Epidermal melanocyte (primary cell): ENCODE data around the gene ZNF69.
"Not testable (repeated sequence)": the region's sequence is repeated elsewhere in the genome, so short reads cannot be mapped to it uniquely, and the experiment has no call there.

ENCODE experiments used
- DNase-seq: peaks from one replicate; pipeline ENCODE4 v3.0.0; 2011; ENCODE audit warnings: low spot score; ENCODE audit not compliant: insufficient read length

Gene ZNF69

GRCh38 chr19:11894851-11895250 is 7.3 kb downstream of the ZNF69 start:
- no peak for DNase-seq

- no peak for DNase-seq
Measured at GRCh38 chr19:11902228-11902627, 14.6 kb downstream of the ZNF69 start.

DNA sequence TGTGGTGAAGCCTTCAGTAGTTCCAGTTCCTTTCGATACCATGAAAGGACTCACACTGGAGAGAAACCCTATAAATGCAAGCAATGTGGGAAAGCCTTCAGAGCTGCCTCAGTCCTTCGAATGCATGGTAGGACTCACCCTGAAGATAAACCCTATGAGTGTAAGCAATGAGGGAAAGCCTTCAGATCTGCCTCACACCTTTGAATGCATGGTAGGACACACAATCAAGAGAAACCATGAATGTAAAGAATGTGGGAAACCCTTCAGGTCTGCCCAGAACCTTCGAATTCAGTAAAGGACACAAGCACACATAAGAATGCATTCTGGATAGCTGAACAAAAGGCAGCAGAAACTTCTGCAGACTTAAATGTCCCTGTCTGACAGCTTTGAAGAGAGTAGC is 18.3 kb downstream of the ZNF69 start:
- no peak for DNase-seq

DNA sequence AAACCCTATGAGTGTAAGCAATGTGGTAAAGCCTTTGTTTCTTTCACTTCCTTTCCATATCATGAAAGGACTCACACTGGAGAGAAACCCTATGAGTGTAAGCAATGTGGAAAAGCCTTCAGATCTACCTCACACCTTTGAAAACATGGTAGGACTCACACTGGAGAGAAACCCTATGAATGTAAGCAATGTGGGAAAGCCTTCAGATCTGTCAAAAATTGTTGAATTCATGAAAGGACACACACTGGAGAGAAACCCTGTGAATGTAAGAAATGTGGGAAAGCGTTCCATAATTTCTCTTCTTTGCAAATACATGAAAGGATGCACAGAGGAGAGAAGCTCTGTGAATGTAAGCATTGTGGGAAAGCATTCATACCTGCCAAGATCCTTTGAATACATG is 24.4 kb downstream of the ZNF69 start:
- not testable (repeated sequence) for DNase-seq

DNA sequence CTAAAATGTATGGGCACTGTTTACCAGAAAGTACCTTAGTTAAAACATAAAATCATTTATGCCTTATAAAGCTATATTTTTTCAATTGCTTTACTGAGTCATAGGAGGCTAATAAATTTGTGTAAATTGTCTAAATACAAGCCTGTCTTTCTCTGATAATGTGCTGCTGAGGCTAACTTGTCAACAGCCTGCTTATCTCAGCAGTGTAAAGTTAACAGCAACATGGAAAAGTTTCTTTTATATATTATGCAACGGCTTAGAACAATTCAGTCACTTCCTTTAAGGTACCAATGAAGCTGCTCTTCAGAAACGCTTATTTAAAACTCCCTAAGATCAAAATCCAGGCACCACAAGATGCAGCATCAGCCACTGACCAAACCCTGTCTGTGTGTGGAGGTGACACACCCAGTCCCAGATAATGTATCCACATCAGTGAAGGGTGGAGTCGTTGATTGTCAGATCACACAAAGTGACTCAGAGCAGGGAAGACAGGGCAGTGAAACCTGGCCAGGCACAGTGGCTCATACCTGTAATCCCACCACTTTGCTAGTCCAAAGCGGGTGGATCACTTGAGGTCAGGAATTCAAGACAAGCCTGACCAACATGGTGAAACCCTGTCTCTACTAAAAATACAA is 27.0 kb downstream of the ZNF69 start:
- not testable (repeated sequence) for DNase-seq

GRCh38 chr19:11921852-11922495 is 34.4 kb downstream of the ZNF69 start:
- DNase-seq = no peak

DNA sequence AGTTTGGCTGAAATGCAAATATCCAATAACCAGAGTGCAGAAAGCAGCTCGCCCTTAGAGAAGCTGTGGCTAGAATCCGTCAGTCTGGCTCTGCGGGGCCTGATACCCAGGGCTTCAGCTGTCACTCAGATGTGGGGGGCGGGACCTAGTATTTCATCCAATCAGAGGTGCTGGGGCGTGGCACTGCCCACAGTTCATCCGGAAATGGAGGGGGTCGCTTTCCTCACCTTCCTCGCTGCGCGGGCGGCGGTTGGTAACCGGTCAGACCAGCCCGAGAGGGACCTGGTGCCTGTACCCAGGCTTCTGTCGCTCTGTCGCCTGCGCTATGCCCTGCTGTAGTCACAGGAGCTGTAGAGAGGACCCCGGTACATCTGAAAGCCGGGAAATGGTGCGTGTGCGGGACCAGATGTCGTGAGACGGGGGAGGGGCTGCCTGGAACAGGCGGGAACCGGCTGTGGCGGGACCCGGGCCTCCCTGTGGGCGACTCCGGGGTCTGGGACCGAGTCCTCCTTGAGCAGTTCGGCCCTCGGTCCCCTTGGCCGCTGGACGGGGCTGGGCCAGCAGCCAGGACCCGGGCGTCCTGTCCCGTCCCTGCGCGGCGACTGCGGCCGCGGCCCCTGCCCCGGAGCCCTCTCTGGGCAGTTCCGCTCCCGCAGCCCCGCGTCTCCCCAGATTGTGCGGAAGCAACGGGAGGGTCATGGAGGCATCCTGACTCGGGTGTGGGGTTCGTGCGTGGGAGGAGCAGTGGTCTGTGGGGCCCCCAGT is 37.5 kb downstream of the ZNF69 start, which contains the start of gene ZNF700:
Gene ZNF700 (plus strand): TSS at position 222 of the 765 bp plus-strand sequence. CDS start 104 bp downstream, at position 326.
- peak; percentile 85 for DNase-seq

GRCh38 chr19:11925651-11926187 is 38.1 kb downstream of the ZNF69 start:
- DNase-seq = not testable (repeated sequence)

- DNase-seq = no peak
Measured at GRCh38 chr19:11927227-11927626, 39.6 kb downstream of the ZNF69 start.

DNA sequence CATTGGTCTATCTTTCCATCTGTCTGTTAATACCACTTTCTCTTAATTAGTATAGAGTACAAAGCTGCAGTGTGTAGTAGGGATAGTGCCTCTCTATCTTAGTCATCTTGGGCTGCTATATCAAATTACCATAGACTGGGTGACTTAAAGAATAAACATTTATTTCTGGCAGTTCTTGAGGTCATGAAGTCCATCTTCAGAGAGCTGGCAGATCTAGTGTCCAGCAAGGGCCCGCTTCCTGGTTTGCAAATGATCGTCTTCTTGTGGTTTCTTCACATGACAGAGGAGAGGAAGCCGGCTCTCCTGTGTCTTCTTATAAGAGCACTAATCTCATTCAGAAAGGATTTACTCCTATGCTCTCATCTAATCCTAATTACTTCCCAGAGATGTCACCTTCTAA is 43.5 kb downstream of the ZNF69 start:
- DNase-seq = no peak

GRCh38 chr19:11931513-11931912 is 43.9 kb downstream of the ZNF69 start:
- DNase-seq = no peak

DNA sequence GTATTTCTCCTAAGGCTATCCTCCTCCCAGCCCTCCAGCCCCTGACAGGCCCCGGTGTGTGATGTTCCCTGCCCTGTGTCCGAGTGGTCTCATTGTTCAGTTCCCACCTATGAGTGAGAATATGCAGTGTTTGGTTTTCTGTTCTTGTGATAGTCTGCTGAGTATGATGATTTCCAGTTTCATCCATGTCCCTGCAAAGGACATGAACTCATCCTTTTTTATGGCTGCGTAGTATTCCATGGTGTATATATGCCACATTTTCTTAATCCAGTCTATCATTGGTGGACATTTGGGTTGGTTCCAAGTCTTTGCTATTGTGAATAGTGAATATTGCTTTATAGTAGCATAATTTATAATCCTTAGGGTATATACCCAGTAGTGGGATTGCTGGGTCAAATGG is 48.2 kb downstream of the ZNF69 start:
- DNase-seq = not testable (repeated sequence)

DNA sequence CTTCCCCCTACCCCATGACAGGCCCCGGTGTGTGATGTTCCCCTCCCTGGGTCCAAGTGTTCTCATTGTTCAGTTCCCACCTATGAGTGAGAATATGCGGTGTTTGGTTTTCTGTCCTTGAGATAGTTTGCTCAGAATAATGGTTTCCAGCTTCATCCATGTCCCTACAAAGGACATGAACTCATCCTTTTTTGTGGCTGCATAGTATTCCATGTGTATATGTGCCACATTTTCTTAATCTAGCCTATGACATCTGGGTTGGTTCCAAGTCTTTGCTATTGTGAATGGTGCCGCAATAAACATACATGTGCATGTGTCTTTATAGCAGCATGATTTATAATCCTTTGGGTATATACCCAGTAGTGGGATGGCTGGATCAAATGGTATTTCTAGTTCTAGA is 50.8 kb downstream of the ZNF69 start:
- DNase-seq = not testable (repeated sequence)

DNA sequence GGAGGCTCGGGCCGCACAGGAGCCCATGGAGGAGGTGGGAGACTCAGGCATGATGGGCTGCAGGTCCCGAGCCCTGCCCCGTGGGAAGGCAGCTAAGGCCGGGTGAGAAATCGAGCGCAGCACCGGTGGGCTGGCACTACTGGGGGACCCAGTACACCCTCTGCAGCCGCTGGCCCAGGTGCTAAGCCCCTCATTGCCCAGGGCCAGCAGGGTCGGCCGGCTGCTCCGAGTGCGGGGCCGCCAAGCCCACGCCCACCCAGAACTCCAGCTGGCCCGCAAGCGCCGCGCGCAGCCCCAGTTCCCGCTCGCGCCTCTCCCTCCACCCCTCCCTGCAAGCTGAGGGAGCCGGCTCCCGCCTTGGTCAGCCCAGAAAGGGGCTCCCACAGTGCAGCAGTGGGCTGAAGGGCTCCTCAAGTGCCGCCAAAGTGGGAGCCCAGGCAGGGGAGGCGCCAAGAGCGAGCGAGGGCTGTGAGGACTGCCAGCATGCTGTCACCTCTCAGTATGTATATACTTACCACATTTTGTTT is 53.8 kb downstream of the ZNF69 start:
- DNase-seq = not testable (repeated sequence)

DNA sequence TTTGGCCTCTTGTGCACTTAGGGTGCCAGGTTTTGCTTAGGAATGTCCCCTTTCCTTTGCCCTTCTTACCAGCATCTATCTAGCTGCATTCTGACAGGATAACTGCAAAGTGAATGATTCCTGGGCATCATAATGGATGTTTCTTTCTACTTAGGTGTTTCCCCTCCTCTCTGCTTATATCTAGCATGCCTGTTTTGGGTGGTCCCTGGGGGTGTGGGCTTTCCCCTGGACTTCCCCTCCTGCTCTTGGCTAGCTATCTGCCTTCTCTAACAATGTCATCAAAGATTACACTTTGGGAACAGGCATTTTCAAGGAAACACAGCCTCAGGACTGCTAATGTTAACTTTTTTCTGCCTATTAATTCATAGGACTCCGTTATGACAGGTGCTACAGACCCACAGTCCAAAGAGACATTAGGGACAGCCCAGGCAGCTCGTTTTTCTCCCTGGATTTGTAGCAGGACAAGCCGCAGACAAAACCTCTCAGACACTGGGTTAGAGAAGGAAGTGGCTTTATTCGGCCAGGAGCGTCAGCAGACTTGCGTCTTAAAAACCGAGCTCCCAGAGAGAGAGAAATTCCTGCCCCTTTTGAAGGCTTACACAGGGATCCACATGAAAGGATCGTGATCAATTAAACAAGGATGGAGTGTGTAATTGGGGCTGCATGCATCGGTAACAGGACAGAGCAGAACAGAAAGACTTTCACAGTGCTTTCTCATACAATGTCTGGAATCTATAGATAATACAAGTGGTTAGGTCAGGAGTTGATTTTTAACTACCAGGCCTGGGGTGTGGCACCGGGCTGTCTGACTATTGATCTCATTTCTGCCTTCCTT is 54.6 kb downstream of the ZNF69 start:
- DNase-seq = no peak

DNA sequence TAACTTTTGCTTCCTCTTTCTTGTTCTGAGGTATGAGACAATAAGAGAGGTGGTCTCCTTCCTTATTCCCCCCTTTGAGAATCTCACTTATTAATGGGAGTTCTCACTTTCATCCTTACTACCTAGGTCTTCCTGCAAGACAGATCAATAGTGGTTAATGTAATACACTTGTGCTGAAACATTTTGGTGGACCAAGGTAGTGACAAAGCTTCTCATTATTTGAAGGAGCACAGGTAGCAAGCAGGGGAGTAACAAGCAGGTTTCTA is 55.2 kb downstream of the ZNF69 start:
- DNase-seq = no peak

- no peak for DNase-seq
Measured at GRCh38 chr19:11944656-11945055, 57.1 kb downstream of the ZNF69 start.

DNA sequence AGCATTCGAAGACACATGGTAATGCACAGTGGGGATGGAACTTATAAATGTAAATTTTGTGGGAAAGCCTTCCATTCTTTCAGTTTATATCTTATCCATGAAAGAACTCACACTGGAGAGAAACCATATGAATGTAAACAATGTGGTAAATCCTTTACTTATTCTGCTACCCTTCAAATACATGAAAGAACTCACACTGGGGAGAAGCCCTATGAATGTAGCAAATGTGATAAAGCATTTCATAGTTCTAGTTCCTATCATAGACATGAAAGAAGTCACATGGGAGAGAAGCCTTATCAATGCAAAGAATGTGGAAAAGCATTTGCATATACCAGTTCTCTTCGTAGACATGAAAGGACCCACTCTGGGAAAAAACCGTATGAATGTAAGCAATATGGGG is 61.1 kb downstream of the ZNF69 start:
- DNase-seq = no peak

- no peak for DNase-seq
Measured at GRCh38 chr19:11949201-11949600, 61.6 kb downstream of the ZNF69 start.

GRCh38 chr19:11949614-11950080 is 62.1 kb downstream of the ZNF69 start:
- DNase-seq = not testable (repeated sequence)

- DNase-seq = no peak
Measured at GRCh38 chr19:11950312-11950711, 62.7 kb downstream of the ZNF69 start.
